Measurements from ENCODE around the gene BCAS1.

DNA sequence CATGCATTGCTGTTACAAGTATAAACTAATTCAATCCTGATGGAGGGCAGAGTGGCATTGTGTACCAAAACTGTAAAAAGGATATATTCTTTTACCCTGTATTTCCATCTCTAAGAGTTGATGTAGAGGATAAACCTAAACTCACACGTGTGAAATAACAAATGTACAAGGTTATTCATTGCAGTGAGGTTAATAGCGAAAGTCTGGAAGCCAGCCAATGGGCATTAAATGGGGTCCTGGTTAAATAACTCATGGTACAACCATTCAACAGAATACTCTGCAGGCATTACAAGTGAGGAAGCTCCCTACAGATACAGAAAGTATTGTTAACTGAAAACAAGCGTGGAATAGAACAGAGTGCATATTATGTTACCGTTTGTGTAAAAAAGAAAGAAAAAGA is 56.9 kb downstream of the BCAS1 start:
- TF ChIP-seq GATA2 (IDR thresholded peaks at IDR 0.05; ENCODE audit: low read depth, low read length) (no peak), GATA3 (IDR thresholded peaks at IDR 0.05; ENCODE audit: low read depth, low read length) (no peak)

All from SH-SY5Y (cell line).